WERI-Rb-1 (cell line): ENCODE data around the gene TNRC6C.
"Not testable (repeated sequence)": the region's sequence is repeated elsewhere in the genome, so short reads cannot be mapped to it uniquely, and the experiment has no call there.

Experiments used
- DNase-seq: peaks from one replicate; pipeline ENCODE4 v3.0.0-alpha.2; 2020
- H3K27ac ChIP-seq: fragments of 250-450 bp; sonication (Bioruptor Pico); 2 replicates; pipeline ENCODE4 v1.5.1; 2020; ENCODE audit warnings: mild to moderate bottlenecking, moderate library complexity
- H3K27me3 ChIP-seq: fragments of 250-450 bp; sonication (Bioruptor Pico); 2 replicates; pipeline ENCODE4 v1.5.1; 2021; ENCODE audit warnings: mild to moderate bottlenecking, low read depth, moderate library complexity; ENCODE audit not compliant: insufficient read depth, severe bottlenecking
- H3K36me3 ChIP-seq: fragments of 250-450 bp; sonication (Bioruptor Pico); 2 replicates; pipeline ENCODE4 v1.5.1; 2020; ENCODE audit warnings: mild to moderate bottlenecking, moderate library complexity
- H3K4me3 ChIP-seq: 2 replicates; pipeline ENCODE4 v1.5.1; 2011; ENCODE audit warnings: low read depth, mild to moderate bottlenecking, control low read depth, low read length
- H3K9me3 ChIP-seq: fragments of 250-450 bp; sonication (Bioruptor Pico); 2 replicates; pipeline ENCODE4 v1.5.1; 2021; ENCODE audit warnings: mild to moderate bottlenecking, moderate library complexity; ENCODE audit not compliant: severe bottlenecking
- CTCF ChIP-seq: IDR thresholded peaks from 2 replicates; pipeline ENCODE4 v1.5.1; 2011; ENCODE audit warnings: low read depth, mild to moderate bottlenecking, control low read depth, inconsistent platforms, low read length

Gene TNRC6C

GRCh38 chr17:78137392-78138203 is 179.1 kb downstream of the TNRC6C start:
- peak; percentile 33 for DNase-seq
- Histone ChIP-seq H3K27me3 (no peaks in the 10 kb centered on the region), H3K4me3 (no peak overlapping the region), H3K9me3 (no peaks in the 10 kb centered on the region), H3K27ac (no peak overlapping the region), H3K36me3 (no peaks in the 10 kb centered on the region)
- peak; percentile 74 for TF ChIP-seq CTCF

- Histone ChIP-seq H3K9me3 (no peaks in the 10 kb centered on the region), H3K4me3 (no peak overlapping the region), H3K36me3 (no peaks in the 10 kb centered on the region), H3K27ac (no peak overlapping the region), H3K27me3 (no peaks in the 10 kb centered on the region)
- TF ChIP-seq CTCF: no peak
- peak; percentile 25 for DNase-seq
These were observed 179.9 kb downstream of the TNRC6C start for GRCh38 chr17:78138204-78139060.

- H3K36me3 ChIP-seq, DNase-seq, H3K4me3 ChIP-seq, H3K9me3 ChIP-seq, H3K27me3 ChIP-seq, H3K27ac ChIP-seq: not testable (repeated sequence)
These were observed 181.3 kb downstream of the TNRC6C start for GRCh38 chr17:78139861-78140168.

- Histone ChIP-seq H3K27ac (no peak overlapping the region), H3K36me3 (no peaks in the 10 kb centered on the region), H3K27me3 (no peaks in the 10 kb centered on the region), H3K4me3 (no peak overlapping the region), H3K9me3 (no peaks in the 10 kb centered on the region)
- TF ChIP-seq CTCF: no peak
- peak; percentile 95 for DNase-seq
These were observed 181.9 kb downstream of the TNRC6C start for GRCh38 chr17:78140169-78141051.

- no peaks in the 10 kb centered on the region for H3K9me3 ChIP-seq
- H3K27ac ChIP-seq: no peak overlapping the region; the same call in 1 of the 2 replicates
- no peak overlapping the region for H3K4me3 ChIP-seq
- peak; percentile 14 for DNase-seq
- no peaks in the 10 kb centered on the region for H3K27me3 ChIP-seq
- H3K36me3 ChIP-seq: no peaks in the 10 kb centered on the region
- no peak for TF ChIP-seq CTCF
These were observed 183.1 kb downstream of the TNRC6C start for GRCh38 chr17:78141437-78142118.
